ENCODE measurements around the gene MACROD1.

The MACROD1 gene

GRCh38 chr11:64148226-64148916 lies 17.5 kb downstream of the MACROD1 start:
- H3K79me2 ChIP-seq (ENCODE audit: insufficient read depth, low read length): no peaks in the 10 kb centered on the region; the same call in 1 of the 2 replicates
- no peak overlapping the region for H3K9ac ChIP-seq (ENCODE audit: low read length)
- no peak overlapping the region for H3K27ac ChIP-seq (ENCODE audit: low read depth, low read length)
- no peaks in the 10 kb centered on the region for H3K36me3 ChIP-seq (ENCODE audit: low read length)
- no peaks in the 10 kb centered on the region for H3F3A ChIP-seq (ENCODE audit: insufficient read depth)
- no peaks in the 10 kb centered on the region for H3K27me3 ChIP-seq (ENCODE audit: low read length)
- H3K9me2 ChIP-seq (replicated peaks; ENCODE audit: insufficient read depth, low read length): no peaks in the 10 kb centered on the region
- no peaks in the 10 kb centered on the region; the same call in 1 of the 2 replicates for H4K20me1 ChIP-seq (ENCODE audit: low read depth, low read length)
- no peaks in the 10 kb centered on the region for H3K9me3 ChIP-seq (ENCODE audit: insufficient read depth, low read length)
- peak; percentile 93 for TF ChIP-seq CTCF (IDR thresholded peaks at IDR 0.05; ENCODE audit: insufficient read depth, low read length, poor library complexity, severe bottlenecking)
- TF ChIP-seq EZH2phosphoT487 (conservative IDR thresholded peaks at IDR 0.05; ENCODE audit: low read length): no peak
- H3K4me2 ChIP-seq (ENCODE audit: low read depth, low read length, poor library complexity, severe bottlenecking): no peak overlapping the region
- H3K4me3 ChIP-seq (ENCODE audit: insufficient read depth, low read length, poor library complexity, severe bottlenecking): no peak overlapping the region
- H2AFZ ChIP-seq (ENCODE audit: low read depth, low read length, severe bottlenecking): no peak overlapping the region

- Histone ChIP-seq H3K4me2 (ENCODE audit: low read depth, low read length, poor library complexity, severe bottlenecking) (no peak overlapping the region), H3K9me3 (ENCODE audit: insufficient read depth, low read length) (no peaks in the 10 kb centered on the region), H3K4me3 (ENCODE audit: insufficient read depth, low read length, poor library complexity, severe bottlenecking) (no peak overlapping the region), H3K79me2 (ENCODE audit: insufficient read depth, low read length) (no peaks in the 10 kb centered on the region; the same call in 1 of the 2 replicates), H3K36me3 (ENCODE audit: low read length) (no peaks in the 10 kb centered on the region), H3K27ac (ENCODE audit: low read depth, low read length) (no peak overlapping the region), H2AFZ (ENCODE audit: low read depth, low read length, severe bottlenecking) (no peak overlapping the region), H3K9me2 (replicated peaks; ENCODE audit: insufficient read depth, low read length) (no peaks in the 10 kb centered on the region), H3K27me3 (ENCODE audit: low read length) (no peaks in the 10 kb centered on the region), H3K9ac (ENCODE audit: low read length) (no peak overlapping the region), H4K20me1 (ENCODE audit: low read depth, low read length) (no peaks in the 10 kb centered on the region; the same call in 1 of the 2 replicates), H3F3A (ENCODE audit: insufficient read depth) (no peaks in the 10 kb centered on the region)
- TF ChIP-seq EZH2phosphoT487 (conservative IDR thresholded peaks at IDR 0.05; ENCODE audit: low read length) (no peak), CTCF (IDR thresholded peaks at IDR 0.05; ENCODE audit: insufficient read depth, low read length, poor library complexity, severe bottlenecking) (peak; percentile 80)
Measured at GRCh38 chr11:64146036-64146955, 19.6 kb downstream of the MACROD1 start.

DNA sequence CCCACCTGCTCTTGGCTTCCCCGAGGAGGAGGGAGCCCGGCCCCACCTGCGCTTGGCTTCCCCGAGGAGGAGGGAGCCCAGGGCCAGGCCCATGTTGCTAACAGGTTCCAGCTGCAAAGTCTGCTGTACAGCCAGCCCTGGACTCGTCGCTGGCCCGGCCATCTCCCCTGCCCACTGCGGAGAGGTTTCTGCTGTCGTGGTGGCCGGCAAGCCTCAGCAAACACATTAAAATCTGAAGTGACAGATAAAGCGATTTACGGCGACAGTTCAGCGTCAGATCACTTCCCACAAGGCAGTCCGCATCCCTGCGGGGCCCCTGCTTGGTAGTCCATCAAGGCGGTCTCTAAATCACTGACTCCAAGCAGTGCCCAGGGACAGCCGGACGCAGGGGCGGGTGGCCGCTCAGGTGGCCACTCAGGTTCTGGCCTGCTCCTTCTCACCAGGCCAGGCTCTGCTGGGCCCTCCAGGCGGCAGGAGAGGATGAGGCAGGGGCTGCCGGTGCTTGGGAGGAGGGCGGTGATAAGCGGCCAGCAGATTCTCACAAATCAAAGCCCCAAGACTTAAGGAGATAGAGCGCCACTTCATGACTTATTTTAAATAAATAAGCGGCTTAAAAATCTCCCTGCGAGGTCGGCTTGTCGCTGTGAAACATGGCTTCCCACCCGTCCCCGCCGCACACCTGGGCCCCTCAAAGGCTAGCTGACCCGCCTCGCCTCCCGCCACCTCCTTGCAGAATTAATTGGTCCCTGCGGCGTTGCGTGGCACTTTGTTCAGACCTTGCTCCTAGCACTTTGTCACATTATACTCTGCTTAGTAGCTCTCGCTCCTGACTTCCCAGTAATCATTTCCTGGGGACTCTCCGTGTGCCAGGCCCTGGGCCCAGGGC lies 21.1 kb downstream of the MACROD1 start:
- H3K79me2 ChIP-seq (ENCODE audit: insufficient read depth, low read length): no peaks in the 10 kb centered on the region; the same call in 1 of the 2 replicates
- no peak overlapping the region for H3K27ac ChIP-seq (ENCODE audit: low read depth, low read length)
- H3K27me3 ChIP-seq (ENCODE audit: low read length): no peaks in the 10 kb centered on the region
- H3K4me2 ChIP-seq (ENCODE audit: low read depth, low read length, poor library complexity, severe bottlenecking): no peak overlapping the region
- no peak overlapping the region for H3K4me3 ChIP-seq (ENCODE audit: insufficient read depth, low read length, poor library complexity, severe bottlenecking)
- no peak overlapping the region for H2AFZ ChIP-seq (ENCODE audit: low read depth, low read length, severe bottlenecking)
- no peaks in the 10 kb centered on the region for H3F3A ChIP-seq (ENCODE audit: insufficient read depth)
- H3K9ac ChIP-seq (ENCODE audit: low read length): no peak overlapping the region
- no peaks in the 10 kb centered on the region for H3K9me2 ChIP-seq (replicated peaks; ENCODE audit: insufficient read depth, low read length)
- TF ChIP-seq CTCF (IDR thresholded peaks at IDR 0.05; ENCODE audit: insufficient read depth, low read length, poor library complexity, severe bottlenecking) (no peak), EZH2phosphoT487 (conservative IDR thresholded peaks at IDR 0.05; ENCODE audit: low read length) (no peak)
- H3K9me3 ChIP-seq (ENCODE audit: insufficient read depth, low read length): no peaks in the 10 kb centered on the region
- no peaks in the 10 kb centered on the region for H3K36me3 ChIP-seq (ENCODE audit: low read length)
- H4K20me1 ChIP-seq (ENCODE audit: low read depth, low read length): no peaks in the 10 kb centered on the region; the same call in 1 of the 2 replicates
